HG03558 (cell line): ENCODE measurements around the gene CTNNA2.
"Not testable (repeated sequence)": the region's sequence is repeated elsewhere in the genome, so short reads cannot be mapped to it uniquely, and the experiment has no call there.

ENCODE experiments used
- ATAC-seq: cut with Tn5 transposase; IDR thresholded peaks from one replicate; pipeline ENCODE4 v1.9.1; 2021; ENCODE audit warnings: moderate number of reproducible peaks; ENCODE audit not compliant: unreplicated experiment; ENCODE audit errors: extremely low read depth

CTNNA2 gene

GRCh38 chr2:80009211-80009610 is 496.4 kb downstream of the CTNNA2 start:
- no peak for ATAC-seq

DNA sequence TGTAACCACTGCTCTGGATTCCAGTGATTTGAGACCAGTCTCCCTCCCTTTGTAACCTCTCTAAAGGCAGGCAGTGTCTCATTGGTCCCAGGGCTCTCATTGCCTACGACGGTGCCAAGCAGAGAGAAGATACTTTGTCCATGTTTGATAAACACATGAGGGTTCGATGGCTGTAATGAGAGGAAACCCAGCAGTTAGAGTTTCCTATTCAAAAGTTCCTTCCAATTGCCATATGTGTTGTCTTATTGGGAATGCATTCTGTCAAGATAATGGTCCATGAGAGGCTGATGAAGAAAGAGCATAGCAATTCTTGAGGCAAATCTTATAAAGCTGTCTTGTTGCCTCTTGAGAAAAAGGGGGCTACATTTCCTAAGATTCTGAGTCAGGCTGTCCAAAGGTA is 499.2 kb downstream of the CTNNA2 start:
- no peak for ATAC-seq

- ATAC-seq: no peak
Measured at GRCh38 chr2:80014637-80015036, 501.8 kb downstream of the CTNNA2 start.

DNA sequence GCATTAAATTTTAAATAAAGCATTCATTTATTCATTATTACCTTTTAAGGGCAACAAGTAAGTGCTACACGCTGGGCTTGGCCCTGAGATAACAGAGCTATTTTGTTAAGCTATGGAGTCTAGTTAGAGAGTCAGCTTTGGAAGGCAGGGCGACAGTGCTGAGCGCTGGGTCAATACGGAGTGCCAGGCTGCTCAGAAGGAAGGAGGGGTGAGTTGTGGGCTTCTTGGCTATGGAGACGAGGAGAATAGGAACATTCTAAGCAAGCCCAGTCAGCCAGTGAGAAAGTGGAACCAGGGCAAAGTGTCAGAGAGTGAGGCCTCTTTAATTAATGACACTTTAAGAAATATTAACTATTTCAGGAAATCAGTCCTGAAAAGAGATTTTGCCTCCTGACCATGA is 503.3 kb downstream of the CTNNA2 start:
- ATAC-seq: no peak

GRCh38 chr2:80019571-80020460 is 507.0 kb downstream of the CTNNA2 start:
- no peak for ATAC-seq

GRCh38 chr2:80022018-80022417 is 509.2 kb downstream of the CTNNA2 start:
- ATAC-seq: no peak

- no peak for ATAC-seq
Measured at GRCh38 chr2:80026040-80026729, 513.3 kb downstream of the CTNNA2 start.

DNA sequence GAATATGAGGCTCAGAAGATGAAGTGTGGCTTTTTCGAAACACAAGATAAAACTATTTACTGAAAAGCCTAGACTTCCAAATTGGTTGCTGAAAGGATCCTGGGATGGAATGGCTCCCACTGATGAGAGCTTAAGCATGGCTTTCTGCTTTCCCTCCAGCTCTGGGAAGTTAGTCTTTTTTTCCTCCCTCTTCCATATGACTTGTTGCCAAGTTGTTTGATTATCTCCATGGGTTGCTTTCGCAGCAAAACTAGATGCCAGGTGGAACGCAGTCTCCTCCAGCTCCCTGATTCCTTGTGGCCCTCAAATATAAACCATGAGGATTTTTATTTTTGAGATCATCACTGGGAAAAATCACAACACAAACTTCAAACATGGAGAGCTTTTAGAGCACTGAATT is 515.2 kb downstream of the CTNNA2 start:
- ATAC-seq: no peak

DNA sequence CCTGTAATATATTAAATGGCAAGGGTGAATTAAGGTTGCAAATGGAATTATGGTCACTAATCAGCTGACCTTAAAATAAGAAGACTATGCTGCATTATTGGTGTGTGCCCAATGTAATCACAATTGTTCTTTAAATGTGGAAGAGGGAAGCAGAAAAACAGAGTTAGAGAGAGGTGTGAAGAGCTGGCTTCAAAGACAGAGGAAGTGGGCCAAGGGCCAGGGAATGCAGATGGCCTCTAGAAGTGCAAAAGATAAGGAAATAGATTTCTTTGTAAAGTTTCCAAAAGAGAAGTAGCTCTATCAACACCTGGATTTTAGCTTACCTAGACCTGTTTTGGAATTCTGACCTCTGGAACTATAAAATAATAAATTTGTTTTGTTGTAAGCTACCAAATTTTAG is 515.7 kb downstream of the CTNNA2 start:
- no peak for ATAC-seq

GRCh38 chr2:80030135-80030534 is 517.3 kb downstream of the CTNNA2 start:
- ATAC-seq: no peak

GRCh38 chr2:80032684-80033083 is 519.8 kb downstream of the CTNNA2 start:
- not testable (repeated sequence) for ATAC-seq

DNA sequence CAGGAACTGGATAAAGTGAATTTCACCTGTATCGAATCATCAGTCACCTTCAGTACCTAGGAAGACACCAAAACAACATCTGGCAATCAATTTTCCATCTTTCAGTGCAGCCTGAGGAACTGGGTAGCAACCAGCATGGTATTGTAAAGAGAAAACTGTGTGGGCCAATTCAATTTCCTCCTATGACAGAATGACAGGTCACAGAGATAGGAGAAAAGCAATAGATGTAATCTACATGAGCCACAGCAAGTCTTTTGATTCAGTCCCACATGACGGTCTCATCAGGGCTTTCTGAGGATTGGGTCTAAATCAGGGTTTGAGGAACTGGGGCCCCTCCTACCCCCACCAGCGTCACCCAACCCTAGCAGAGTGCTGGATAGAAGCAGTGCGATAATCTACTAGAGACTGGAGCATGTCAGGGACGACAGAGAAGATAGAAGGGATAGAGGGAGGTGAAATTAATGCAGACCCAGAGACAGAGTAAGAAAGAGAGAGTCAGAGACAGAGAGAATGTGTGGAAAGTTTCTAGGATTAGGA is 523.0 kb downstream of the CTNNA2 start:
- no peak for ATAC-seq

- ATAC-seq: no peak
Measured at GRCh38 chr2:80037310-80037709, 524.5 kb downstream of the CTNNA2 start.

- ATAC-seq: no peak
Measured at GRCh38 chr2:80040226-80040625, 527.4 kb downstream of the CTNNA2 start.

GRCh38 chr2:80042635-80043034 is 529.8 kb downstream of the CTNNA2 start:
- ATAC-seq: no peak

- ATAC-seq: no peak
Measured at GRCh38 chr2:80048296-80048695, 535.4 kb downstream of the CTNNA2 start.

GRCh38 chr2:80050246-80050645 is 537.4 kb downstream of the CTNNA2 start:
- ATAC-seq: no peak

DNA sequence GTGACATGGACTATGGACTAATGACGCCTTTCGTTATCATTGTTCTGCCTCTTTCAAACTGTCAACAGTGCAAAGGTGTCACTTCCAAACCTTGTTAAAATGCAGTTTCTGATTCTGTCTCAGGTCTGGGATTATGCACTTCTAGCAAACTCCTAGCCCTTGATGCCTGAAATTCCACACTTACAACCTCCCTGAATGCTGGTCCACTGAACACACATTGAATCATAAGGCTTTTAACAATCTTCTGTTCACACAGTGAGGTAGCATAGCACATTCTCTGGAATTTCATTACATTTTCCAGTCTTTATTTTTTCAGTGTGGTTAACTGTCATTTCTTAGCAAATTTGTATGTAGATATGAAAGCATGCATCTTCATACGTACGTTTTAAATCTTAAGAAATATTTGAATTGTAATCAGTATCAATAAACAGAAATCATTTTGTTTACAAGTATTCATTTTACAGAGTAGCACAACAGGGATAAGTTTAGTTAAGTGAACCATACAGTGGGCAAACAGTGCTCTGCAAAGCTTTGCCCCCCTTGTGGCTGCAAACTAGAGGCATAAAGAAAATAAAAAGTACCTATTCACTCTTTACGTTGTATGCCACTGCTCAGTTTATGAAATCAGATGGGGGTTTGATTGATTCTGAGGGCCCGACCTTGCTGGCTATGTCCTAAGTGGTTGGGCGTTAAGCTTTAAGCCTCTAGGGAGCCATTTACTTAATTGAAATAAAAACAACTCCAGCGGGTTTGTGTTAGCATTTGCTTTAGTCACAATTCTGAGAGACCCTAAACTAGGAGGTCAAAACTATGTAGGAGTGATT is 540.9 kb downstream of the CTNNA2 start:
- ATAC-seq: no peak

GRCh38 chr2:80054346-80054675 is 541.5 kb downstream of the CTNNA2 start:
- ATAC-seq: no peak

DNA sequence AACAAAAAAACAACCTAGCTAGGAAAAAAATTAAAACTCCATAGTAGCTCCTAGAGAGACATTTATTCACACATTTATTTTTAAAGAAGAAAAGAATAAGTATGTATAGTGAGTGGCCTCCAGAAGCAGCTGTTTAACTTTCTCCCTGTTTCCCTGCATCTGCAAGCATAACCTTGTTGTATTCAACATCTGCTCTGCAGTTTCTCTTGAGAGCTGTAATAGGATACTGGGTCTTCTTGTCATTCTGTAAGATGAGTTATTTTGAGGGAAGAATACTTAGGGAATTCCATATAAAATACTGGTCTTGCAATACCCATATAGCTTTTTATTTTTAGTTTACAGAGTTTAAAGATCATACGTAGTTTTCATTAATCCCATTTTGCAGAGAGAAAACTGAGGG is 545.1 kb downstream of the CTNNA2 start:
- ATAC-seq: no peak

- ATAC-seq: no peak
Measured at GRCh38 chr2:80058562-80058961, 545.7 kb downstream of the CTNNA2 start.
